ENCODE data around the gene ATRAID. TPM values are rescaled to one million over a fixed set of nuclear protein-coding genes. Genes with fewer than 3 reads are reported as not detected.
A peak's percentile ranks its signal among the peaks of the same experiment; 100 is the strongest.

Gene ATRAID
- total RNA-seq, 1 donor from 2014 or later = 172 TPM

GRCh38 chr2:27258051-27258450 lies 46.2 kb downstream of the ATRAID start:
- H3K36me3 ChIP-seq (ENCODE audit: control insufficient read depth in 3 of 3, insufficient read depth in 3 of 3, low read length in 3 of 3) = no peaks in the 10 kb centered on the region
- H3K9ac ChIP-seq (ENCODE audit: low read depth in 1 of 3, low read length in 3 of 3) = no peak overlapping the region
- H3K27me3 ChIP-seq (ENCODE audit: control insufficient read depth in 3 of 3, insufficient read depth in 3 of 3, low read length in 3 of 3) = peaks cover 54 to 56% (median 56%) of the 10 kb centered on the region in 3 donors
- H3K27ac ChIP-seq (ENCODE audit: low read depth, low read length) = no peak overlapping the region
- no peak overlapping the region for H3K4me3 ChIP-seq (ENCODE audit: low read length in 3 of 3)
- H3K9me3 ChIP-seq (ENCODE audit: control insufficient read depth in 3 of 3, low read length in 3 of 3) = no peaks in the 10 kb centered on the region
- H3K4me1 ChIP-seq (ENCODE audit: control insufficient read depth in 3 of 3, insufficient read depth in 3 of 3, low read length in 3 of 3) = peaks cover under 1 to 9% (median 6%) of the 10 kb centered on the region in 3 donors

- no peak overlapping the region for H3K27ac ChIP-seq (ENCODE audit: low read depth, low read length)
- no peaks in the 10 kb centered on the region for H3K36me3 ChIP-seq (ENCODE audit: control insufficient read depth in 3 of 3, insufficient read depth in 3 of 3, low read length in 3 of 3)
- no peak overlapping the region for H3K9ac ChIP-seq (ENCODE audit: low read depth in 1 of 3, low read length in 3 of 3)
- H3K4me1 ChIP-seq (ENCODE audit: control insufficient read depth in 3 of 3, insufficient read depth in 3 of 3, low read length in 3 of 3) = peaks cover 23 to 33% (median 32%) of the 10 kb centered on the region in 3 donors
- peaks cover 76 to 83% (median 82%) of the 10 kb centered on the region in 3 donors for H3K27me3 ChIP-seq (ENCODE audit: control insufficient read depth in 3 of 3, insufficient read depth in 3 of 3, low read length in 3 of 3)
- no peaks in the 10 kb centered on the region for H3K9me3 ChIP-seq (ENCODE audit: control insufficient read depth in 3 of 3, low read length in 3 of 3)
- H3K4me3 ChIP-seq (ENCODE audit: low read length in 3 of 3) = no peak overlapping the region
Measured at GRCh38 chr2:27261241-27261925, 49.5 kb downstream of the ATRAID start.

GRCh38 chr2:27261926-27262298 lies 50.1 kb downstream of the ATRAID start:
- Histone ChIP-seq H3K9ac (ENCODE audit: low read depth in 1 of 3, low read length in 3 of 3) (no peak overlapping the region), H3K4me3 (ENCODE audit: low read length in 3 of 3) (no peak overlapping the region), H3K4me1 (ENCODE audit: control insufficient read depth in 3 of 3, insufficient read depth in 3 of 3, low read length in 3 of 3) (peaks cover 23 to 33% (median 32%) of the 10 kb centered on the region in 3 donors), H3K27ac (ENCODE audit: low read depth, low read length) (no peak overlapping the region), H3K9me3 (ENCODE audit: control insufficient read depth in 3 of 3, low read length in 3 of 3) (no peaks in the 10 kb centered on the region), H3K27me3 (ENCODE audit: control insufficient read depth in 3 of 3, insufficient read depth in 3 of 3, low read length in 3 of 3) (peaks cover 71 to 84% (median 82%) of the 10 kb centered on the region in 3 donors), H3K36me3 (ENCODE audit: control insufficient read depth in 3 of 3, insufficient read depth in 3 of 3, low read length in 3 of 3) (no peaks in the 10 kb centered on the region)

- H3K27ac ChIP-seq (ENCODE audit: low read depth, low read length) = no peak within 1 kb of the TSS
Measured at GRCh38 chr2:27262379-27263286, 50.8 kb downstream of the ATRAID start, which contains the start of gene SLC30A3. Gene SLC30A3 (minus strand): TSS chr2:27263047. CDS start chr2:27262906, 141 bp downstream.

GRCh38 chr2:27263287-27264252 lies 51.7 kb downstream of the ATRAID start:
- H3K9me3 ChIP-seq (ENCODE audit: control insufficient read depth in 3 of 3, low read length in 3 of 3) = no peaks in the 10 kb centered on the region
- peaks cover 23 to 33% (median 32%) of the 10 kb centered on the region in 3 donors for H3K4me1 ChIP-seq (ENCODE audit: control insufficient read depth in 3 of 3, insufficient read depth in 3 of 3, low read length in 3 of 3)
- no peak overlapping the region for H3K27ac ChIP-seq (ENCODE audit: low read depth, low read length)
- no peaks in the 10 kb centered on the region for H3K36me3 ChIP-seq (ENCODE audit: control insufficient read depth in 3 of 3, insufficient read depth in 3 of 3, low read length in 3 of 3)
- peak overlapping the region in 1 of 3 donors; percentile 2 for H3K9ac ChIP-seq (ENCODE audit: low read depth in 1 of 3, low read length in 3 of 3)
- H3K4me3 ChIP-seq (ENCODE audit: low read length in 3 of 3) = peak overlapping the region; percentile 26 to 69 (median 65)
- peaks cover 67 to 77% (median 69%) of the 10 kb centered on the region in 3 donors for H3K27me3 ChIP-seq (ENCODE audit: control insufficient read depth in 3 of 3, insufficient read depth in 3 of 3, low read length in 3 of 3)

More at GRCh38 chr2:27262379-27263286, 50.8 kb downstream of the ATRAID start, which contains the start of gene SLC30A3:
- H3K9ac ChIP-seq (ENCODE audit: low read depth in 1 of 3, low read length in 3 of 3) = peak within 1 kb of the TSS in 2 of 3 donors; percentile 2 to 45
- H3K27me3 ChIP-seq (ENCODE audit: control insufficient read depth in 3 of 3, insufficient read depth in 3 of 3, low read length in 3 of 3) = peaks cover 74 to 85% (median 77%) of the 10 kb centered on the region in 3 donors
- peak within 1 kb of the TSS; percentile 38 to 69 (median 65) for H3K4me3 ChIP-seq (ENCODE audit: low read length in 3 of 3)
- peaks cover 23 to 33% (median 32%) of the 10 kb centered on the region in 3 donors for H3K4me1 ChIP-seq (ENCODE audit: control insufficient read depth in 3 of 3, insufficient read depth in 3 of 3, low read length in 3 of 3)
- H3K9me3 ChIP-seq (ENCODE audit: control insufficient read depth in 3 of 3, low read length in 3 of 3) = no peaks in the 10 kb centered on the region
- H3K36me3 ChIP-seq (ENCODE audit: control insufficient read depth in 3 of 3, insufficient read depth in 3 of 3, low read length in 3 of 3) = no peaks in the 10 kb centered on the region

GRCh38 chr2:27264253-27264752 lies 52.5 kb downstream of the ATRAID start:
- Histone ChIP-seq H3K27ac (ENCODE audit: low read depth, low read length) (no peak overlapping the region), H3K27me3 (ENCODE audit: control insufficient read depth in 3 of 3, insufficient read depth in 3 of 3, low read length in 3 of 3) (peaks cover 63 to 73% (median 65%) of the 10 kb centered on the region in 3 donors), H3K4me3 (ENCODE audit: low read length in 3 of 3) (peak overlapping the region in 2 of 3 donors; percentile 45)

GRCh38 chr2:27264753-27265535 lies 53.1 kb downstream of the ATRAID start:
- H3K9ac ChIP-seq (ENCODE audit: low read depth in 1 of 3, low read length in 3 of 3) = peak overlapping the region in 1 of 3 donors; percentile 25
- no peak overlapping the region for H3K27ac ChIP-seq (ENCODE audit: low read depth, low read length)
- H3K4me3 ChIP-seq (ENCODE audit: low read length in 3 of 3) = peak overlapping the region in 2 of 3 donors; percentile 29 to 45
- no peaks in the 10 kb centered on the region for H3K36me3 ChIP-seq (ENCODE audit: control insufficient read depth in 3 of 3, insufficient read depth in 3 of 3, low read length in 3 of 3)
- no peaks in the 10 kb centered on the region for H3K9me3 ChIP-seq (ENCODE audit: control insufficient read depth in 3 of 3, low read length in 3 of 3)
- peaks cover 23 to 33% (median 32%) of the 10 kb centered on the region in 3 donors for H3K4me1 ChIP-seq (ENCODE audit: control insufficient read depth in 3 of 3, insufficient read depth in 3 of 3, low read length in 3 of 3)
- peaks cover 61 to 71% (median 63%) of the 10 kb centered on the region in 3 donors for H3K27me3 ChIP-seq (ENCODE audit: control insufficient read depth in 3 of 3, insufficient read depth in 3 of 3, low read length in 3 of 3)

More at GRCh38 chr2:27264253-27264752, 52.5 kb downstream of the ATRAID start:
- Histone ChIP-seq H3K9me3 (ENCODE audit: control insufficient read depth in 3 of 3, low read length in 3 of 3) (no peaks in the 10 kb centered on the region), H3K36me3 (ENCODE audit: control insufficient read depth in 3 of 3, insufficient read depth in 3 of 3, low read length in 3 of 3) (no peaks in the 10 kb centered on the region), H3K9ac (ENCODE audit: low read depth in 1 of 3, low read length in 3 of 3) (no peak overlapping the region), H3K4me1 (ENCODE audit: control insufficient read depth in 3 of 3, insufficient read depth in 3 of 3, low read length in 3 of 3) (peaks cover 23 to 33% (median 32%) of the 10 kb centered on the region in 3 donors)

GRCh38 chr2:27265536-27265870 lies 53.7 kb downstream of the ATRAID start:
- no peak overlapping the region for H3K4me3 ChIP-seq (ENCODE audit: low read length in 3 of 3)
- H3K27me3 ChIP-seq (ENCODE audit: control insufficient read depth in 3 of 3, insufficient read depth in 3 of 3, low read length in 3 of 3) = peaks cover 56 to 66% (median 57%) of the 10 kb centered on the region in 3 donors
- H3K9ac ChIP-seq (ENCODE audit: low read depth in 1 of 3, low read length in 3 of 3) = peak overlapping the region in 1 of 3 donors; percentile 25
- no peaks in the 10 kb centered on the region for H3K9me3 ChIP-seq (ENCODE audit: control insufficient read depth in 3 of 3, low read length in 3 of 3)
- H3K4me1 ChIP-seq (ENCODE audit: control insufficient read depth in 3 of 3, insufficient read depth in 3 of 3, low read length in 3 of 3) = peaks cover 23 to 33% (median 32%) of the 10 kb centered on the region in 3 donors
- no peaks in the 10 kb centered on the region for H3K36me3 ChIP-seq (ENCODE audit: control insufficient read depth in 3 of 3, insufficient read depth in 3 of 3, low read length in 3 of 3)
- H3K27ac ChIP-seq (ENCODE audit: low read depth, low read length) = no peak overlapping the region

Measured in skeletal muscle tissue (tissue), 4 donors.